ENCODE results near the gene TMTC2.

GRCh38 chr12:82671673-82672195 lies 15.0 kb upstream of the TMTC2 start:
- TF ChIP-seq POLR2A (IDR thresholded peaks at IDR 0.05; ENCODE audit: low read length) (no peak), GATA1 (IDR thresholded peaks at IDR 0.05; ENCODE audit: low read depth, low read length) (no peak)
